ENCODE data around the gene PLEKHH1. TPM values are rescaled to one million over a fixed set of nuclear protein-coding genes. Genes with fewer than 3 reads are reported as not detected.

PLEKHH1 gene
- total and polyA plus RNA-seq, 2 experiments from 2014 or later = 12.8 to 19.5 TPM

DNA sequence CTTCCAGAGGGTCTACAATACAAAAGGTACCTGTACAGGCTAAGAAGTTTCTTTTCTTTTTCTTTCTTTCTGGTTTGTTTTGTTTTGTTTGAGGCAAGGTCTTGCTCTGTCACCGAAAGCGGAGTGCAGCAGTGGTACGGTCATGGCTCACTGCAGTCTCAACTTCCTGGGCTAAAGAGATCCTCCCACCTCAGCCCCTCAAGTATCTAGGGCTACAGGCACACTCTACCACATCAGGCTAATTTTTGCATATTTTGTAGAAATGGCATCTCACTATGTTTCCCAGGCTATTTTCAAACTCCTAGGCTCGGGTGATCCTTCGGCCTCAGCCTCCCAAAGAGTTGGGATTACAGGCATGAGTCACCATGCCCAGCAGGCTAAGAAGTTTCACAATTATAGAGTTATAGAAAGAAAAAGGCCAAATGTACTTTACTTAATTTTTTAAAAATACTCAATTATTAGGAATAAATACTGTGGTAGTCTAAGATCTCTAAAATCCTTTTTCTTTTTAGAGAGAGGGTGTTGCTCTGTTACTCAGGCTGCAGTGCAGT is 70.0 kb downstream of the PLEKHH1 start:
- 71% methylated on average over 5 of the region's 5 CpGs for WGBS (ENCODE audit: low lambda C conversion rate, missing lambda C conversion rate)
- TF ChIP-seq, protein P1, sequence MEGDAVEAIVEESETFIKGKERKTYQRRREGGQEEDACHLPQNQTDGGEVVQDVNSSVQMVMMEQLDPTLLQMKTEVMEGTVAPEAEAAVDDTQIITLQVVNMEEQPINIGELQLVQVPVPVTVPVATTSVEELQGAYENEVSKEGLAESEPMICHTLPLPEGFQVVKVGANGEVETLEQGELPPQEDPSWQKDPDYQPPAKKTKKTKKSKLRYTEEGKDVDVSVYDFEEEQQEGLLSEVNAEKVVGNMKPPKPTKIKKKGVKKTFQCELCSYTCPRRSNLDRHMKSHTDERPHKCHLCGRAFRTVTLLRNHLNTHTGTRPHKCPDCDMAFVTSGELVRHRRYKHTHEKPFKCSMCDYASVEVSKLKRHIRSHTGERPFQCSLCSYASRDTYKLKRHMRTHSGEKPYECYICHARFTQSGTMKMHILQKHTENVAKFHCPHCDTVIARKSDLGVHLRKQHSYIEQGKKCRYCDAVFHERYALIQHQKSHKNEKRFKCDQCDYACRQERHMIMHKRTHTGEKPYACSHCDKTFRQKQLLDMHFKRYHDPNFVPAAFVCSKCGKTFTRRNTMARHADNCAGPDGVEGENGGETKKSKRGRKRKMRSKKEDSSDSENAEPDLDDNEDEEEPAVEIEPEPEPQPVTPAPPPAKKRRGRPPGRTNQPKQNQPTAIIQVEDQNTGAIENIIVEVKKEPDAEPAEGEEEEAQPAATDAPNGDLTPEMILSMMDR (IDR thresholded peaks at IDR 0.05; ENCODE audit: poor library complexity) = no peak
- TF ChIP-seq EZH2 (IDR thresholded peaks at IDR 0.05; ENCODE audit: borderline replicate concordance) (no peak), EZH2phosphoT487 (IDR thresholded peaks at IDR 0.05; ENCODE audit: low read depth, severe bottlenecking, unreplicated experiment) (no peak)
- Histone ChIP-seq H3K4me2 (no peak overlapping the region), H3K4me3 (no peak overlapping the region), H2AFZ (no peak overlapping the region), H3K9me3 (ENCODE audit: low read depth) (no peaks in the 10 kb centered on the region), H3K36me3 (replicated peaks; ENCODE audit: insufficient read depth, low read depth) (no peaks in the 10 kb centered on the region), H3K27ac (no peak overlapping the region), H3K79me2 (peaks cover 11% of the 10 kb centered on the region), H3K9me2 (replicated peaks; ENCODE audit: insufficient read depth) (no peaks in the 10 kb centered on the region), H3K27me3 (no peaks in the 10 kb centered on the region), H3K4me1 (ENCODE audit: insufficient read depth) (no peaks in the 10 kb centered on the region), H4K20me1 (ENCODE audit: insufficient read depth, poor library complexity, severe bottlenecking) (no peaks in the 10 kb centered on the region)
- no peak for DNase-seq (ENCODE audit: low spot score)

DNA sequence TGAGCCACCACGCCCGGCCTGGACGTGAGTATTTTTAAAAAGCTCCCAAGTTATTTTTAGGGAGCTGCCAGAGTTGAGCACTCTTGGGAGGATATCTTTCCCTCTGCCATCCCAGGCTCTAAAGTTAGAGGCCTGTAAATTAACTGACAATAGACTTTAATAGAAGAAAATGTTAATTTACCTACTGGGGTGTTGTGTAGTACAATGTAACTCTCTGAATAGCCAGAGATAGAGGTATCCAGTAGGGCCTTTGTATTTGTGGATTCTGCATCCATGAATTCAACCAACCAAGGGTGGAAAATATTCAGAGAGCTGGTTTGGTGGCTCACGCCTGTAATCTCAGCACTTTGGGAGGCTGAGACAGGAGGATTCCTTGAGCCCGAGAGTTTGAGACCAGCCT is 74.6 kb downstream of the PLEKHH1 start:
- Histone ChIP-seq H3K4me3 (no peak overlapping the region), H3K9me2 (replicated peaks; ENCODE audit: insufficient read depth) (no peaks in the 10 kb centered on the region), H3K9me3 (ENCODE audit: low read depth) (no peaks in the 10 kb centered on the region), H3K27me3 (no peaks in the 10 kb centered on the region), H3K4me1 (ENCODE audit: insufficient read depth) (no peaks in the 10 kb centered on the region), H2AFZ (no peak overlapping the region), H3K27ac (no peak overlapping the region), H3K4me2 (no peak overlapping the region), H4K20me1 (ENCODE audit: insufficient read depth, poor library complexity, severe bottlenecking) (no peaks in the 10 kb centered on the region), H3K79me2 (no peaks in the 10 kb centered on the region), H3K36me3 (replicated peaks; ENCODE audit: insufficient read depth, low read depth) (no peaks in the 10 kb centered on the region)
- no peak for DNase-seq (ENCODE audit: low spot score)
- TF ChIP-seq EZH2phosphoT487 (IDR thresholded peaks at IDR 0.05; ENCODE audit: low read depth, severe bottlenecking, unreplicated experiment) (no peak), EZH2 (IDR thresholded peaks at IDR 0.05; ENCODE audit: borderline replicate concordance) (no peak)
- TF ChIP-seq, protein P1 (IDR thresholded peaks at IDR 0.05; ENCODE audit: poor library complexity) = no peak
- WGBS (ENCODE audit: low lambda C conversion rate, missing lambda C conversion rate) = 96% methylated on average over 5 of the region's 5 CpGs

DNA sequence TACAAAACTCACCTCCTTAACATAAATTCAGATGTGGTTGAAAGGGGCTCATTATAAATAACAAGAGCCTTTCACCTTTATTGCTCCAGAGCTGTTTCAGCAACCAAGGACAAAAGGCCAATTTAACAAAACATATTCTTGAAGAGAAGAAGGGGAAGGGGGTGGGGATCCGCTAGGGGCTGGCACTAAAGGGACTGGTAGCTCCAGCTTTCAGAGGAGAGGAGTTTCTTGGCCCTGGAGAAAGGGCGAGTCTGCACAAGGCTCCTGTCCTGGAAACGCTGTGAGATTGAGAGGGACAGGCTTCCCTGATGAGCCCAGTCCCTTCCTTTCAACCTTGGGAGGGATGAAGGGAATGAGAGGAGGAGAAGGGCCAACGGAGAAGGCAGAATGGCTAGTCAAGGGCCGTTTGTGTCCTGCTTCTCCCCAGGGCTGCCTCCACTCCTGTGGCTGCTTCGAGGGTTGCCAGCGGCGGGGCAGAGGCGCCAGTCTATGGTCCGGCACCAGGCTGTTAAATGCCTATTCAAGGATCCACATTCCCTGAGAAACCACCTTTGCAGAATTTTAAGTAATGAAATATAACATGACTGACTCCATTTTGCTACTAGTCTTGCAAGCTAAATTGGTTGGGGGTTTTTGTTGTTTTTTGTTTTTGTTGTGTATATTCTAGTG is 76.7 kb downstream of the PLEKHH1 start:
- TF ChIP-seq EZH2 (IDR thresholded peaks at IDR 0.05; ENCODE audit: borderline replicate concordance) = no peak
- TF ChIP-seq, protein P1 (IDR thresholded peaks at IDR 0.05; ENCODE audit: poor library complexity) = no peak
- no peak for TF ChIP-seq EZH2phosphoT487 (IDR thresholded peaks at IDR 0.05; ENCODE audit: low read depth, severe bottlenecking, unreplicated experiment)
- Histone ChIP-seq H3K4me3 (no peak overlapping the region), H3K36me3 (replicated peaks; ENCODE audit: insufficient read depth, low read depth) (no peaks in the 10 kb centered on the region), H3K4me1 (ENCODE audit: insufficient read depth) (no peaks in the 10 kb centered on the region), H3K9me3 (ENCODE audit: low read depth) (no peaks in the 10 kb centered on the region), H3K27ac (no peak overlapping the region), H3K9me2 (replicated peaks; ENCODE audit: insufficient read depth) (no peaks in the 10 kb centered on the region), H4K20me1 (ENCODE audit: insufficient read depth, poor library complexity, severe bottlenecking) (no peaks in the 10 kb centered on the region), H3K4me2 (no peak overlapping the region), H3K79me2 (no peaks in the 10 kb centered on the region), H2AFZ (no peak overlapping the region), H3K27me3 (no peaks in the 10 kb centered on the region)
- DNase-seq (ENCODE audit: low spot score) = no peak
- WGBS (ENCODE audit: low lambda C conversion rate, missing lambda C conversion rate) = 76% methylated on average over 10 of the region's 10 CpGs
